ENCODE measurements around the gene FNBP1L.

FNBP1L gene

DNA sequence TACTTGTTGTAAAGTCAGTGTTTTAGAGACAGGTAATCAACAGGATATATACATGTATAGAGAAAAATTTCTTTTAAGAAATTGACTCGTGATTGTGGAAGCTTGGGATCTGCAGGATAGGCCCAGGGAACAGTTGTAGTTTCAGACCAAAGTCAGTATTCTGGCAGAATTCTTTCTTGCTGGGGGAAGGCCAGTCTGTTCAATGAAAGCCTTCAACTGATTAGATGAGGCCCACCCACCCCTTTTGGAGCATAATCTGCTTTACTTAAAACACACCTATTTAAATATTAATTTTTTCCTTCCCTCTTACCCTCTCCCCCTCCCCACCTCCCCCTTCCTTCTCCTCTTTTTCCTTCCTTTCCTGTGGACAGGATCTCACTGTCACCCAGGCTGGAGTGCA, 48.0 kb downstream of the FNBP1L start:
- DNase-seq, result no peak

DNA sequence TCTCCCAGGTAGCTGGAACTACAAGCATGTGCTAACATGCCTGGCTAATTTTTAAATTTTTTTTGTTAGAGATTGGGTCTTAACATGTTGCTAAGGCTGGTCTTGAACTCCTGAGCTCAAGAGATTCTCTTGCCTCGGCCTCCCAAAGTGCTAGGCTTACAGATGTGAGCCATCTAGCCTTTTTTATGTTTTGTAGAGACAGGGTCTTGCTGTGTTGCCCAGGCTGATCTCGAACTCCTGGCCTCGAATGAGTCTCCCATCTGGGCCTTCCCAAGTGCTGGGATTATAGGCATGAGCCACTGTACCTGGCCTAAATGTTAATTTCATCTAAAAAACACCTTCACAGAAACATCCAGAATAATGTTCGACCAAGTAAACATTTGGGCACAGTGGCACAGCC, 48.6 kb downstream of the FNBP1L start:
- DNase-seq, result no peak

DNA sequence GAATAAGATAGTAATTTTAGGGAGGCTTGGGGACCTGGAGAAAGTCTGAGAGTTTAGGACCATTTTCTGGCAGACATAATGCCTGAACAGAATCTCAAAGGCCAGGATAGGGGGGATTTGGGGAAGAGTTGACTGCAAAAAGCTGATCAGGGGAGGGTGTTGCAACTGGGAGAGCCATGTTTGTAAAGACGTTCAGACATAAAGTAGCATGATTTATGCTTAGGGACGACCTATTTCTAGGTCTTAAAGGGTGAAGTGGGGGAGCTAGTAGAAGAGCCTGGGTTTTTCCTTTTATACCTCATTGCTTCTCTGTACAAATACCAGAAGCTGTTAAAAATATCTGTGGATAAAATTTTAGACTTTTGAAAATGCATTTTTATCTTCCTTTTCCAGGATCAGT, 51.2 kb downstream of the FNBP1L start:
- DNase-seq, result no peak

DNA sequence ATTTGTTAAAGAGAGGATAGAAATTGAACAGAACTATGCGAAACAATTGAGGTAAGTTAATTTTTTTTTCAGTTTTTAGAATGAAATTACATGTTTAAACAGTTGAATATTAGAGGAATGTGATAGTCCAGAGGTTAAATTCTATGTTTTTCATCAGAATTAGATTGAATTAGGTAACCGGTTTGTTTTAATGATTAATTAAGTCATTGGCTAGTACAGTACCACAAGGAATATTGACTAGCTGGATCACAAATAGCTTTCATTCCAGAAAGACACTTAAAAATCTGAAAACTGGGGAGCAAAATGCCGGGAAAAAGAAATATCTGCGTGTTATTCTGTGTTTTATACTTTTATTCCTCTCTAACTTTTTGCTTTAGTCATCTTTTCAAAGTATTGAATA, 51.6 kb downstream of the FNBP1L start:
- no peak for DNase-seq

DNA sequence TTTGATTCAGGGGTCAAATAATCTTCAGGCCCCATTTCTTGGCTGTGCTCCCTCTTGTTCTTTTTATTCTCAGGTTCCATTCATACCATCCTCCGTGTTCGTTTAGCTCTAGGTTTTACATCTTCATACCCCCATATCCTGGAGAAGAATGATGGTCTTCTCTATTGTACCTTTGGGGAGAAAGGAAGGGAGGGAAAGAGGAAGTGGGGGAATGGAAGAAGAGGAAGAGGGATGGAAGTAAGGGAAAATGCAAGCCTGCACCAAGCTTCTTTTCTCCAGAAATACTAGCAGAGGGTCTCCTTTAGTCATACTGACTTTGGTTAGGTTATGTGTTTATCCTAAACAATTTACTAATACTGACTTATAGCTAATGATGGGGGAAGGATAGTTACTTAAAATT, 52.4 kb downstream of the FNBP1L start:
- no peak for DNase-seq

DNA sequence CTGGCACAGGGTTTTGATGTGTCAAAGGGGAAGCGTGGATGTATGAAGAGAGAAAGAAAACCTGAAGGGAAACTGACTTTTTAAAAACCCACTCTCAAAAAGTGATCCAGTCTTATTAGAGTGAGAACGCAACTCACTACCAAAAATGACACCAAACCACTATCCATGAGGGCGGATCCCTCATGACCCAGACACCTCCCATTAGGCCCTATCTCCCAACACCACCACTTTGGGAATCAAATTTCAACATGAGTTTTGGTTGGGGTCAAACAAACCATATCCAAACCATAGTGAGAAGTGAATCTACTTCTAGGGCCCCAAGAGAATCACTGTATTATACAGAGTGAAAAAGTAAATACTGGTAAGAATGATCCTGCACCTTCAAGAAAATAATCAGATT, 53.5 kb downstream of the FNBP1L start:
- no peak for DNase-seq

DNA sequence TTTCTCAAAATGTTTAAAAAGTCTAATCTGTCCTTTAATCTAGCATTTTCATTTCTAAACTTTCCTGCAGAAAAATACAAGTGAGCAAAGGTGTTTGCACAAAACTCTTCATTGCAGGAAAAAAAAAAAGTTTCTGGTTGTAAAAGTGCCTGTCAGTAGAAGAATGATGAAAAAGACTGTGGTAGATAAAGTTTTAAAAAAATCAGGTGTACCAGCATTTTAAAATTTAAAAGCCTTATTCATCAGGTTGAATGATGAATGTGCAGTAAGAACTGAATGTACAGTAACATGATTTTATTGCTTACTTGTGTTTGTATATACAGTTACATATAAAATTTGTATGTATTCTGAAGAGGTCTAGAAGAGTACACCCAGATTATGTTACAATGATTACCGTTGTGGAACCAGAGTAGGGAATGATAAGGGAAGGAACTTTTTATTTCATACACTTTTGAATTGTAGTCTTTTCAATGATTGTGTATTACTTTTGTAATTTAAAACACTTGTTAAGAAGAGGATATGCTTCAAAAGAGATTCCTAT, 54.0 kb downstream of the FNBP1L start:
- DNase-seq, result no peak

DNA sequence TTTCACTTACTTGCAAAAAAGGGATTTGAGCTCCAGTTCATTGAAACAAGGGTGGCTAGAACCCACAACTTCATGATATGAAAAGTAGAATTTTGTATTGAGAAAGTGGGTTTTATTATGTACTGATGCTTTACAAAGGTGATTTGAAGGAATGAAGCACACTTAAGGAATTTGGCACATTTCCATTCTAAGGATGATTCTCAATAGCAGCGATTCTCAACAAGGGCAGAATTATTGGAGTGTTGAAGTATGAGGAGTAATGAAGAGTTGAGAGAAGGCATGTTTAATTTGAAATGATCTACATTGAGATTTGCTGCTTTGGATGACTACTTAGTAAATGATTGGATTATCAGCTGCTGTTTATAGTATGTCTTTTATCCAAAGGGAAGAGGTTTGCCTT, 54.7 kb downstream of the FNBP1L start:
- no peak for DNase-seq

DNA sequence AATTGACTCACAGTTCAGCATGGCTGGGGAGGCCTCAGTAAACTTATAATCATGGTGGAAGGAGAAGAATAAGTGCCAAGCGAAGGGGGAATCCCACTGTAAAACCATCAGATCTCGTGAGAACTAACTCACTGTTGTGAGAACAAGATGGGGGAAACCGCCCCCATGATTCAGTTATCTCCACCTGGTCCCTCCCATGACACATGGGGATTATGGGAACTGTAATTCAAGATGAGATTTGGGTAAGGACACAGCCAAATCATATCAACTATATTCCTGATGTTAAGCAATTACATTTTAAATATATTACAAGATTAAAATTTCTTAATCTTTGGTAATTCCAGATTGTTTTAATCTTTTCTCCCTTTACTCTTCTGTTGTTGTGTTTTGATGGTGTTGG, 55.2 kb downstream of the FNBP1L start:
- no peak for DNase-seq

DNA sequence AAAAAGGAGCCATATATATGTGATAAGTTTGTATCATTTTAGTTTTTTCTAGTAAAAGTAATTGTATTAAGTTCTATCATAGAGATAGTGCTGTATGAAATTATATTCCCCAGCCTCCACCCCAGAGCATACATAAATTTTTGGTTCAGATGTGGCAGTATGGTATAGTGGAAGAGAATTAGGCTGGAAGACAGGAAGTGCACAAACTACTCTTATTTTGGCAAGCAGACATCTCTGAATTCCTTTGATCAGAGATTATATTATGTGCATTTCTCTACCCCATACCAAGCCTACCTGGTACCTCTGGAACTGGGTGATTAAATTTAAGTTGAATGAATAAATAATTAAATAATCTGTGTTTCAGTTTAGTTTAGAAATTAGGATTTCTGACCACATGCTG, 55.9 kb downstream of the FNBP1L start:
- no peak for DNase-seq

DNA sequence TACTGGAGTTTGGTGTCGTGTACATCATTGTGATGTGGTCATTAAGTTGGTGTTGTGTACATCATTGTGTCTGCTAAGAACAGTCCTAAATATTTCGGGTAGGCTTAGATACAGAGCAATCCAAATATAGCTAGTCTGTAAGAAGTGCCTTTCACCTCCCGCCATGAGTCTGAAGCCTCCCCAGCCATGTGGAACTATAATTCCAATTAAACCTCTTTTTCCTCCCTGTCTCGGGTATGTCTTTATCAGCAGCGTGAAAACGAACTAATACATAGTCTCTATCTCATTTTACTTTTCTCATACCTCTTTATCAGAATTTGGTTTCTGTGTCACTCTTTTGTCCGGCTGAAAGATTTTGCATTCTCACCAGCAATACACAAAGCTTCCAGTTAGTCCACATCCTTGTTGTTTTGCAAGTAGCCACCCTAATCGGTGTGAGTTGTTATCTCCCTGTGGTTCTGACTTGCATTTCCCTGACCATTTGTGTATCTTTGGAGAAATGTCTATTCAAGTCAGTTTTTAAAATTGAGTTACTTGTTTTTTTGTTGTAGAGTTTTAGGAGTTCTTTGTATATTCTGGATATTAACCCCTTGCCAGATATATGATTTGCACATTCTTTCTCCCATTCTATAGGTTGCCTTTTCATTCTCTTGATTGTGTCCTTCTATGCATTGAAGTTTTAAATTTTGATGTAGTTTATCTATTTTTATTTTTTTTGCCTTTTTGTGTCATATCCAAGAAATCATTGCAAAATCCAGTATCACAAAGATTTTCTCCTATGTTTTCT, 56.5 kb downstream of the FNBP1L start:
- DNase-seq, result no peak

DNA sequence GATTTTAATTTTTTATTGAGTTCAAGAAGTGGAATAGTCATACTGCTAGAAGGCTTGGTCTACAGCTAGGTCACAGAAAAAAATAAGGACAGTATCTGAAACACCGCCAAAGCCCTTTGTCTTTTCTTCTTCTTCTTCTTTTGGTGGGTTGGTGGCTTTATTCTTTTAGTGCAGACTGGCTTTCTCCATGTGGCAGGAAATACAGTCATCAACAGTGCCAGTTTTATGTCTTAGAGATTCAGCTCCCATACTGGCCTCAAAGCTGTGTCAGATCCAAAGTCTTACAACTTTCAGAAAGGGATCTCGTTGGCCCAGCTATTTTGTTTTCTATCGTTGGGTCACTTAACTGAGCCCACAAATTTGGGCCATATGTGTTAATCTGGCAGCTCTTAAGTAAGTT, 58.2 kb downstream of the FNBP1L start:
- DNase-seq, result no peak

DNA sequence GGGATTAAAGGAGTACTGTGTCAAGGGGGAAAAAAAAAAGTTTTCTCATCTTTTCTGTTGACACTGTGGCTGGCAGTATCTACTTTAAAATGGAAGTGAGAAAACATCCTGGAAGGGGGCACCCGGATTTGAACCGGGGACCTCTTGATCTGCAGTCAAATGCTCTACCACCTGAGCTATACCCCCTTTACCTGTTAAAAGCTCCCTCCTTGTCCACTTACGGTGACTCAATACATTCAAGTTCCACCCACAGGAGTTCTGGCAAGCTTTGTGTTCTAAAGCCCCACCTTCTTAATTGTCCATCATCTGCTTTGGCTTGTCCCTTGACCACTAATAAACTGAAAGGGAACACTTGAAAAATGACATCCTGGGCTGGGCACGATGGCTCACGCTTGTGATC, 68.2 kb downstream of the FNBP1L start:
- no peak for DNase-seq

DNA sequence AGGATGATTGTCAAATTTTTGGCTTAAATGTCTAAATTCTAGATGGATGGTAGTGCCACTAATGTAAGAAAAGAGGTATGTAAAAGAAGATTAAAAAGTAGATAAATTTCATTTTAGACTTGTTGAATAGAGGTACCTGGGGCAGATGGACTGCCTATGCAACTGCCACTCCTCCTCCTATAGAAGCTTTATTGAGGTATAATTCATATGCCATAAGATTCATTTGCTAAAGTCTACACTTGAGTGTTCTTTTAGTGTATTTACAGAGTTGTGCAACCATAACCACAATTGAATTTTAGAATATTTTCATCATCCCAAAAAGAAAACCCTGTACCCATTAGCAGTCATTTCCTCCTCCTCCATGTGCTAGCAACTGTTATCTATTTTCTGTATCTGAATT, 70.6 kb downstream of the FNBP1L start:
- no peak for DNase-seq

DNA sequence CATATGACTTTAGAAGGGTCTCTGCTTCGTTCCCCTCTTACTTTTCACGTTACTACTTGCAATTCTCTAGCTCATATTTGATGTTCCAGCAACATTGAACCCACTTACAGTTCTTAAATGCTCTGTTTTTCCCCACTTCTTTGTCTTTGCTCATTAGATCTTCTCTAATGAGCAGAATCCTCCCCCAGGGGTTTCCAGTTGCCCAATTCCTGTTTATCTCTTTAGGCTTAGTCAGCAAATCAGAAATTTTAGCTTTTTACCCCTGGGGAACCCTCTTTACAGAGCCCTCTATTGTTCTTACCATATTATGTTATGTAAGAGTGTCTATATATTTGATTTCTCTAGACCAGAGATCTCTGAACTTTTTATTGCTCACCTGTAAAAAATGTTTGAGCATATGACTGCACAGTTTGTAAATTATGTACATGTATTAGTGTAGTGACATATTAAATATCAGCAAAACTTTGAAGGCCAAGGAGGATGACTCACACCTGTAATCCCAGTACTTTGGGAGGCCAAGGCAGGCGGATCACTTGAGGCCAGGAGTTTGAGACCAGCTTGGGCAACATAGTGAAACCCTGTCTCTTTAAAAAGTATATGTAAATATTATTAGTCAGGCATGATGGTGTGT, 71.4 kb downstream of the FNBP1L start:
- no peak for DNase-seq

DNA sequence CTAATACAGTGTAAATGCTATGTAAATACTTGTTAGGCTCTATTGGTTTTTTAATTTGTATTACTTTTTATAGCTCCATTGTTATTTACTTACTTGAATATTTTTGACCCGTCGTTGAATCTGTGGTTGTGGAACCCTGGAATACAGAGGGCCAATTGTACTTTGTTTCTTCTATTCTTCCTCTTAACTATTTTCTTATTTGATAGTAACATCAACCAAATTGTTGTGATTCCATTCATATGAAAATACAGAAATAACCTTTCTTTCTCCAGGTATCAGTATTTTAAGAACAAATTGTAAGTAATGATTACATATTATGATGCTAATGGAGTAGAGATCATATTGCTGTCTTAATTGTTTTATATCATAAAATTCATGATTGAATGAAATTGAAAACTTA, 73.7 kb downstream of the FNBP1L start:
- no peak for DNase-seq

DNA sequence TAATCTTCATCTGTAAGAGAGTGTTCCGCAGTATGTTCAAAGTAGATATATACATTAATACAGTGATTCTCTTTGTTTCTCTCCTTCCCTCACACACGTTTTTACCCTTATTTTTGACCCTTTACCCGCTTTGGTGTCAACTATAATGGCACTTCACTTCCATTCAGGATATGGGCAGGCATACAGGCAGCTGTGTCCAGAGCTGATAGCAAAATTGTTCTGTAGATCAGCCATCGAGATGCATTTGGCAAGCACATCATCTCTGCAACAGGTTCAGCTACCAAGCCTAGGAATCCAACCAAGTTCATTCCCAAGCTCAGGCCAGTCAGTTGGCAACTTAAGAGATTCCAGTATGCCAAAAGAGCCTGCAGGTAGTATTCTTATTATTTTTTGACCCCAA, 74.8 kb downstream of the FNBP1L start:
- no peak for DNase-seq

DNA sequence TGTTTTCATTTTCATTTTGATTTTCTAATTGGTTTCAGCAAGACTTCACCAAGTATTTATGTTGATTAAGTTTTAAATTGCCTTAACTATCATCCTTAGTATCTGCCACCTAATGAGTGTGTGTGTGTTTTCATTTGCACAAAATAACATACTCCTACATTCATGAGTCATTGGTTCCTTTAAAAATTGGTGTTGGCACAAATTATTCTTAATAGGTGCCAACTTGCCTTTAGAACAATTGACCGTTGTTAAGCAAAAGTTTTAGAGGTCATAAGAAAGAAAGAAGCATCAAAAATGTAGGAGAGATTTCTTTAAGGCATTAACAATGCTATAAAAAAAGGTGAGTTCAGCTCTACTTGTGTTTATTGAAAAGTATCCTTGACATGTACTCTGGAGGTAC, 77.5 kb downstream of the FNBP1L start:
- DNase-seq, result no peak

DNA sequence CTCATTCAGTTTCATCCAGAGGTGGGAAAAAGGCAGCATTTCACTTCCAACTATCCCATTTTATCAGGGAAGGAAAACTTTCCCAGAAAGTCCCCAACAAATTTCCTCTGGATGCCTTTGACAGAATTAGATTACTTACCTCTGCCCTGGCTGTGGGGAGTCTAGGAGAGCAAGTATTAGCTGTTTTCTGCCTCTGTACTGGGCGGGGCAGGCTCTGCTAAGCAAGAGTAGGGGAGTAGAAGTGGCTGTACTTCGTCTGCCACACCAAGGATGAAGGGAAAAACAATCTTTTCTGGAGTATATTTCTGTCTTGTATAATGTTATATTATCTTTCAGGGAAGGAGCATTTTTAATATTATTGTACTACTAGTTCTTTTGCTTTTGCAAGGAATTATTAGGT, 78.5 kb downstream of the FNBP1L start:
- DNase-seq, result no peak

DNA sequence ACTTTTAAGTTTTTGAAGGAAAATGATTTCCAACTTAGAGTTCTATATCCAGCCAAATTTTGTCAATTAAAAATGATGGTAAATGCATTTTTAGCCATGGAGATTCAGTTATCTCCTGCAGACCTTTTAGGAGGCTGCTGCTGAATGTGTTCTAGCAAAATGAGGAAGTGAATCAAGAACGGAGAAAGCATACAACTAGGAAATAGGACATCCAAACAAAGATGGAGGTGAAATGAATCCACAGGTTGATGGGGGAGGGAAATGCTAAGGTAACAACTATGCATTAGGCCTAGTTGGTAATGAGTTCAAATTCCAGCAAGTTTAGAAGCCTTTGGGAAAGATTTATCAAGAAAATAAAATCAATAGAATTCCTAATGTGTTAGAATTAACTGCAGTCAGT, 80.5 kb downstream of the FNBP1L start:
- DNase-seq, result no peak

DNA sequence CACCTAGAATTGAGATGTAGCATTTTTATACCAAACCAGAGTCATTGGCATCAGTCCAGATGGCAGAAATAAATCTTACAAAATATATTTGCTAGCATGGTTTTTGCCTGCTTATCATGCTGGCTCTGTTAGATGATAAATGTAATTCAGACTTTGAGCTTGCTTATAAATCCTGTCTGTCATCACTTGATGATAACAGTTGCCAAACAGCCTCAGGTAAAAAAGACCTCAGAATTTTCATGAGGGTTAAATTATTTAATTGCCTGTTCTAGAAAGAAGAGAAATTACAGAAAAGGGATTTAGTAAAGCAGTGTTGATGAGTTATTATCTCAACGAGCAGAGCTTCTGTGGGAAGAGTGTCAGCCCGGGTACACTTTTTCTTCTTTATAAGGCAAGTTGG, 83.3 kb downstream of the FNBP1L start:
- no peak for DNase-seq

DNA sequence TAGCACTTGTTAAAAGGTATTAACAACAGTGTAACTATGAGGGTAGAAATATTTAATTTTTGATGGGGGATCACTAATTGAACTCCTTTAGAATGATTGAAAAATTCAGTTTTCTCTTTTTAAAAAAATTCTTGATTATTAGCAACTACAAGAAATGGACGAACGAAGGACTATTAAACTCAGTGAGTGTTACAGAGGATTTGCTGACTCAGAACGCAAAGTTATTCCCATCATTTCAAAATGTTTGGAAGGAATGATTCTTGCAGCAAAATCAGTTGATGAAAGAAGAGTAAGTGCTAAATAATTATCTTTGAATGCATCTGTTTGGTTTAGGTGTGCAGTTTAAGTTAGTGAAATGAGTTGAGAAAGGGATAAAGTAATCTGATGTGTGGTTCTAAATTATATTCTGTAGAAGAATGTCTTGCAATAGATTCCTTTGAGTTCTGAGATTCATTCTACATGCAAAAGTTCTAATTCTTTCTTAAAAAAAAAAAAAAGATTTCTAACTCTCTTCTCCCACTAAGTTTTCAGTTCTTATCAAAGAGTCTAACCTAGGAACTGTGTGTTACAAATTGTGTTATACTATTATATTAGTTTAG, 85.0 kb downstream of the FNBP1L start:
- DNase-seq, result no peak

DNA sequence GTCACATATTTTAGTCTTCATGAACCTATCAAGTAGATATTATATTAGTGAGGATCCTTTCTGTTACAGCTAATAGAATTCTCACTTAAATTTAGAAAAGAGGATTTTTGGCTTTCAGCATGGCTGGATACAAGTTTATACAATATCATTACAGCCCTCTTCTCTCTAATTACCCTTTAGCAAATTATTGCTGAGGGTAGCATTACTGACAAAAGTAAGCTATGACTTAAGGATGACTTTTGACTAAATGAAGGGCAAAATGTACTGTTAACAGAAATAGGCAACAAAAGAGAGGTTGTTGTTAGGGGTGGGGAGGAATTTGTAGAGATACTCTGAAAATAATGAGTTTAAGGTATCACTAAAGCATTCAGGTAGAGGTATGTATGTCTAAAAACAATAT, 85.8 kb downstream of the FNBP1L start:
- no peak for DNase-seq

DNA sequence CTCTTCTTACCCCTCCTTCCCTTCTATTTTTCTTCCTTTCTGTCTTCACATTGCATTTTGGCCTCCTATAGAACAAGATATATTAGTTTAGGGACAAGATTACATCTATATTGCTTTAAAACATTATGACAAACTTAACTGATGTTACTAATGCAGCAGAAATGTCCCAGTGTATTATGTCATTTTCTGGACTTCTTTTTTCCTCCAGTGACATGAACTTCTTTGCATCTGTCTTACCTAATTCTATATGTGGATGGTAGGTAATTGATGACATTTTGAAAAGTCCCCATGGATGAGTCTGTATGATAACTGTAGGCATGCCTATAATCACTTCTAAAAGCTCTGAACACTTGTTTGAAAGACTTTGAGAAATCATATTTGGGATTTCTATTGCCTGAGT, 89.5 kb downstream of the FNBP1L start:
- DNase-seq, result no peak
